Osteocyte (in vitro differentiated cells): Measurements from ENCODE around the gene ZNF480. TPM values are rescaled to one million over a fixed set of nuclear protein-coding genes. Genes with fewer than 3 reads are reported as not detected.

ENCODE experiments used
- DNase-seq: peaks from one replicate; pipeline ENCODE4 v3.0.0; 2021; ENCODE audit warnings: mixed read lengths; ENCODE audit not compliant: unreplicated experiment; ENCODE audit errors: extremely low spot score
- H3K27ac Mint-ChIP-seq: one replicate; pipeline ENCODE4 v1.8.0; 2021; ENCODE audit warnings: mild to moderate bottlenecking, mixed read lengths; ENCODE audit not compliant: unreplicated experiment
- H3K27me3 Mint-ChIP-seq: one replicate; pipeline ENCODE4 v1.8.0; 2021; ENCODE audit warnings: mixed read lengths; ENCODE audit not compliant: unreplicated experiment
- H3K36me3 Mint-ChIP-seq: one replicate; pipeline ENCODE4 v1.8.0; 2021; ENCODE audit warnings: mixed read lengths; ENCODE audit not compliant: unreplicated experiment
- H3K4me1 Mint-ChIP-seq: one replicate; pipeline ENCODE4 v1.8.0; 2021; ENCODE audit warnings: mixed read lengths; ENCODE audit not compliant: unreplicated experiment
- H3K4me3 Mint-ChIP-seq: one replicate; pipeline ENCODE4 v1.8.0; 2021; ENCODE audit warnings: mild to moderate bottlenecking, moderate library complexity, mixed read lengths; ENCODE audit not compliant: unreplicated experiment
- H3K9me3 Mint-ChIP-seq: one replicate; pipeline ENCODE4 v1.8.0; 2021; ENCODE audit warnings: mixed read lengths; ENCODE audit not compliant: unreplicated experiment
- CTCF ChIP-seq: fragments of 200-600 bp; sonication (generic); IDR thresholded peaks from 2 replicates; pipeline ENCODE4 v1.5.0; 2021; ENCODE audit warnings: antibody characterized with exemption, mild to moderate bottlenecking, moderate library complexity
- total RNA-seq: library from RNA; stranded (reverse); gene quantifications from 2 replicates; pipeline ENCODE4 v1.2.1, GENCODE V29; 2021

The ZNF480 gene
- total RNA-seq, 1 donor from 2014 or later, result 13.5 TPM

GRCh38 chr19:52307275-52307674 lies 10.3 kb downstream of the ZNF480 start:
- TF ChIP-seq CTCF, result no peak
- Mint-ChIP-seq H3K4me1 (no peaks in the 10 kb centered on the region), H3K27me3 (no peaks in the 10 kb centered on the region), H3K9me3 (peaks cover 42% of the 10 kb centered on the region), H3K4me3 (no peak overlapping the region), H3K36me3 (peaks cover 82% of the 10 kb centered on the region), H3K27ac (no peak overlapping the region)
- DNase-seq, result no peak

- peaks cover 72% of the 10 kb centered on the region for H3K36me3 Mint-ChIP-seq
- no peak overlapping the region for H3K27ac Mint-ChIP-seq
- H3K4me3 Mint-ChIP-seq, result no peak overlapping the region
- no peak for DNase-seq
- H3K4me1 Mint-ChIP-seq, result no peaks in the 10 kb centered on the region
- no peak for TF ChIP-seq CTCF
- no peaks in the 10 kb centered on the region for H3K27me3 Mint-ChIP-seq
- H3K9me3 Mint-ChIP-seq, result peaks cover 66% of the 10 kb centered on the region
These were observed 25.5 kb downstream of the ZNF480 start for GRCh38 chr19:52322429-52322828.

- Mint-ChIP-seq H3K4me1 (peaks cover 3% of the 10 kb centered on the region), H3K4me3 (no peak overlapping the region), H3K9me3 (peaks cover 31% of the 10 kb centered on the region), H3K27me3 (no peaks in the 10 kb centered on the region), H3K36me3 (peaks cover 5% of the 10 kb centered on the region), H3K27ac (no peak overlapping the region)
- no peak for TF ChIP-seq CTCF
- DNase-seq, result no peak
These were observed 34.8 kb downstream of the ZNF480 start for GRCh38 chr19:52331757-52332156.

- Mint-ChIP-seq H3K27ac (peak overlapping the region; percentile 98), H3K4me3 (peak overlapping the region; percentile 97)
These were observed 38.8 kb downstream of the ZNF480 start for GRCh38 chr19:52335768-52336116.

GRCh38 chr19:52336117-52336790 lies 39.3 kb downstream of the ZNF480 start, which contains the start of gene ZNF610:
Gene ZNF610 (plus strand): TSS chr19:52336243. CDS start chr19:52349173, 12,930 bp downstream.
- peaks cover 12% of the 10 kb centered on the region for H3K4me1 Mint-ChIP-seq
- no peaks in the 10 kb centered on the region for H3K27me3 Mint-ChIP-seq
- H3K36me3 Mint-ChIP-seq, result peaks cover 19% of the 10 kb centered on the region
- H3K9me3 Mint-ChIP-seq, result peaks cover 20% of the 10 kb centered on the region
- peak; percentile 96 for DNase-seq
- peak within 1 kb of the TSS; percentile 98 for H3K27ac Mint-ChIP-seq
- no peak for TF ChIP-seq CTCF
- H3K4me3 Mint-ChIP-seq, result peak within 1 kb of the TSS; percentile 97

More at GRCh38 chr19:52335768-52336116, 38.8 kb downstream of the ZNF480 start:
- no peak for DNase-seq
- H3K36me3 Mint-ChIP-seq, result peaks cover 19% of the 10 kb centered on the region
- H3K9me3 Mint-ChIP-seq, result peaks cover 20% of the 10 kb centered on the region
- peaks cover 12% of the 10 kb centered on the region for H3K4me1 Mint-ChIP-seq
- H3K27me3 Mint-ChIP-seq, result no peaks in the 10 kb centered on the region
- TF ChIP-seq CTCF, result no peak
